ENCODE measurements around the gene MLXIP. TPM values are rescaled to one million over a fixed set of nuclear protein-coding genes. Genes with fewer than 3 reads are reported as not detected.

Gene MLXIP
- total RNA-seq, 1 experiment from 2014 or later: 124 TPM

DNA sequence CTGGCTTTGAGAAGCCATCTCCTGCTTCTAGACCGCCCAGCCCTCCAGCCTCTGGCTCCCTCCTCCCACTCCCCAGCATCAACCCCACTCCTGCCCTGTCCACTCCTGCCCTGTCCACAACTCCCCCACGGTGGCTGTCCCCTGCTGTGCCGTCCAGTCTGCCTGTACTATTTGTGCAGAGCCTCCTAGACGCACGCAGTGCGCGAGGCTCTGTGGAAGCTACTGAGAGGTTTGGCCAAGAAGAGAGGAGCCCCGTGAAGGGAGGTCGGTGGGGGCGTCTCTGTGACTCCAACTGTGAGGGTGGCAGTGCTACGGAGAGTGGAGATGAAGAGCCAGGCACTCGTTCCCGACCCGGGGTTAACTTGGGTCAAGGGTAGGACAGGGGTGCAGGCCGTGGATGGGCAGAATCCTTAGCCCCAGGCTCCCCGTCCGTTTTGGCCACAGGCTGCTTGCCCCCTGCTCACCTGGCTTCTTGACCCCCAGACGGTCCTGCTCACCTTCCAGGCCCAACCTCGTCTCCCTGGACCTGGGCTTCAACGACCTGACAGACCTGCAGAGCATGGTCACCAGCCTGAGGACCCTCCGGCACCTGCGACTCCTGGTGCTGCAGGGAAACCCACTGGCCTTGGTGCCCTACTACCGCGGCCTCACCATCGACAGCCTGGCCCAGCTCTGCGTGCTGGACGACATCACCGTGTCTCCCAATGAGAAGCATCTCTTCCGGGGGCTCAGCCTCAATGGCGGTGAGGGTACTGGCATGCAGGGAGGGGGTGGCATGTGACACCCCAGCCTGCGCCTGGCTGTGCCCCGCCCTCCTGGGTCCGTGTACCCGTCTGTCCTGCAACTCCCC, 111.3 kb downstream of the MLXIP start:
- no peak overlapping the region for H3K4me3 ChIP-seq (ENCODE audit: low read depth in 2 of 2, low read length in 2 of 2)
- no peaks in the 10 kb centered on the region for H3K9me3 ChIP-seq (ENCODE audit: control insufficient read depth, insufficient read depth, low read depth, low read length)
- ATAC-seq (no peak), DNase-seq (ENCODE audit: low read depth, low spot score) (no peak)
- ChIA-PET CTCF (interaction anchor here (0.6 kb wide), 1 partner anchor 37 kb away, joined by 3 read pairs; no protein-coding TSS in a partner anchor), POLR2A (interaction anchor here (0.5 kb wide), 1 partner anchor 101 kb away, joined by 8 read pairs; no protein-coding TSS in a partner anchor)
- no peaks in the 10 kb centered on the region for H3K27me3 ChIP-seq (ENCODE audit: control insufficient read depth, insufficient read depth, low read length)
- no peaks in the 10 kb centered on the region for H3K4me1 ChIP-seq (ENCODE audit: control insufficient read depth, insufficient read depth, low read length)
- no peaks in the 10 kb centered on the region for H3K36me3 ChIP-seq (ENCODE audit: control insufficient read depth, insufficient read depth, low read length)
- in situ Hi-C loops (cut with HindIII; ENCODE audit: low pct_unique_long_range_greater_than_20kb, low sequenced_read_pairs) (no loop called here), intact Hi-C loops (cut with micrococcal nuclease; ENCODE audit: unreplicated experiment) (loop anchor here (2.0 to 10.0 kb wide), 2 partner anchors 59 to 135 kb away; no protein-coding TSS in a partner anchor)
- TF ChIP-seq, protein P1, sequence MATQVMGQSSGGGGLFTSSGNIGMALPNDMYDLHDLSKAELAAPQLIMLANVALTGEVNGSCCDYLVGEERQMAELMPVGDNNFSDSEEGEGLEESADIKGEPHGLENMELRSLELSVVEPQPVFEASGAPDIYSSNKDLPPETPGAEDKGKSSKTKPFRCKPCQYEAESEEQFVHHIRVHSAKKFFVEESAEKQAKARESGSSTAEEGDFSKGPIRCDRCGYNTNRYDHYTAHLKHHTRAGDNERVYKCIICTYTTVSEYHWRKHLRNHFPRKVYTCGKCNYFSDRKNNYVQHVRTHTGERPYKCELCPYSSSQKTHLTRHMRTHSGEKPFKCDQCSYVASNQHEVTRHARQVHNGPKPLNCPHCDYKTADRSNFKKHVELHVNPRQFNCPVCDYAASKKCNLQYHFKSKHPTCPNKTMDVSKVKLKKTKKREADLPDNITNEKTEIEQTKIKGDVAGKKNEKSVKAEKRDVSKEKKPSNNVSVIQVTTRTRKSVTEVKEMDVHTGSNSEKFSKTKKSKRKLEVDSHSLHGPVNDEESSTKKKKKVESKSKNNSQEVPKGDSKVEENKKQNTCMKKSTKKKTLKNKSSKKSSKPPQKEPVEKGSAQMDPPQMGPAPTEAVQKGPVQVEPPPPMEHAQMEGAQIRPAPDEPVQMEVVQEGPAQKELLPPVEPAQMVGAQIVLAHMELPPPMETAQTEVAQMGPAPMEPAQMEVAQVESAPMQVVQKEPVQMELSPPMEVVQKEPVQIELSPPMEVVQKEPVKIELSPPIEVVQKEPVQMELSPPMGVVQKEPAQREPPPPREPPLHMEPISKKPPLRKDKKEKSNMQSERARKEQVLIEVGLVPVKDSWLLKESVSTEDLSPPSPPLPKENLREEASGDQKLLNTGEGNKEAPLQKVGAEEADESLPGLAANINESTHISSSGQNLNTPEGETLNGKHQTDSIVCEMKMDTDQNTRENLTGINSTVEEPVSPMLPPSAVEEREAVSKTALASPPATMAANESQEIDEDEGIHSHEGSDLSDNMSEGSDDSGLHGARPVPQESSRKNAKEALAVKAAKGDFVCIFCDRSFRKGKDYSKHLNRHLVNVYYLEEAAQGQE (IDR thresholded peaks at IDR 0.05; ENCODE audit: insufficient read depth in 1 of 2, low read depth in 2 of 2, low read length in 1 of 2): no peak
- TF ChIP-seq POLR2AphosphoS5 (IDR thresholded peaks at IDR 0.05; ENCODE audit: low read depth, low read length) (no peak), TCF7L2 (IDR thresholded peaks at IDR 0.05; ENCODE audit: low read depth, low read length) (no peak), SIN3A (IDR thresholded peaks at IDR 0.05; ENCODE audit: borderline replicate concordance, insufficient read depth, low read depth, low read length) (no peak)
- TF ChIP-seq, protein P2, sequence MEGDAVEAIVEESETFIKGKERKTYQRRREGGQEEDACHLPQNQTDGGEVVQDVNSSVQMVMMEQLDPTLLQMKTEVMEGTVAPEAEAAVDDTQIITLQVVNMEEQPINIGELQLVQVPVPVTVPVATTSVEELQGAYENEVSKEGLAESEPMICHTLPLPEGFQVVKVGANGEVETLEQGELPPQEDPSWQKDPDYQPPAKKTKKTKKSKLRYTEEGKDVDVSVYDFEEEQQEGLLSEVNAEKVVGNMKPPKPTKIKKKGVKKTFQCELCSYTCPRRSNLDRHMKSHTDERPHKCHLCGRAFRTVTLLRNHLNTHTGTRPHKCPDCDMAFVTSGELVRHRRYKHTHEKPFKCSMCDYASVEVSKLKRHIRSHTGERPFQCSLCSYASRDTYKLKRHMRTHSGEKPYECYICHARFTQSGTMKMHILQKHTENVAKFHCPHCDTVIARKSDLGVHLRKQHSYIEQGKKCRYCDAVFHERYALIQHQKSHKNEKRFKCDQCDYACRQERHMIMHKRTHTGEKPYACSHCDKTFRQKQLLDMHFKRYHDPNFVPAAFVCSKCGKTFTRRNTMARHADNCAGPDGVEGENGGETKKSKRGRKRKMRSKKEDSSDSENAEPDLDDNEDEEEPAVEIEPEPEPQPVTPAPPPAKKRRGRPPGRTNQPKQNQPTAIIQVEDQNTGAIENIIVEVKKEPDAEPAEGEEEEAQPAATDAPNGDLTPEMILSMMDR (IDR thresholded peaks at IDR 0.05): no peak
- H3K27ac ChIP-seq (ENCODE audit: low read length): no peak overlapping the region
- no TSS peak for BruUV-seq (replicated peaks)

DNA sequence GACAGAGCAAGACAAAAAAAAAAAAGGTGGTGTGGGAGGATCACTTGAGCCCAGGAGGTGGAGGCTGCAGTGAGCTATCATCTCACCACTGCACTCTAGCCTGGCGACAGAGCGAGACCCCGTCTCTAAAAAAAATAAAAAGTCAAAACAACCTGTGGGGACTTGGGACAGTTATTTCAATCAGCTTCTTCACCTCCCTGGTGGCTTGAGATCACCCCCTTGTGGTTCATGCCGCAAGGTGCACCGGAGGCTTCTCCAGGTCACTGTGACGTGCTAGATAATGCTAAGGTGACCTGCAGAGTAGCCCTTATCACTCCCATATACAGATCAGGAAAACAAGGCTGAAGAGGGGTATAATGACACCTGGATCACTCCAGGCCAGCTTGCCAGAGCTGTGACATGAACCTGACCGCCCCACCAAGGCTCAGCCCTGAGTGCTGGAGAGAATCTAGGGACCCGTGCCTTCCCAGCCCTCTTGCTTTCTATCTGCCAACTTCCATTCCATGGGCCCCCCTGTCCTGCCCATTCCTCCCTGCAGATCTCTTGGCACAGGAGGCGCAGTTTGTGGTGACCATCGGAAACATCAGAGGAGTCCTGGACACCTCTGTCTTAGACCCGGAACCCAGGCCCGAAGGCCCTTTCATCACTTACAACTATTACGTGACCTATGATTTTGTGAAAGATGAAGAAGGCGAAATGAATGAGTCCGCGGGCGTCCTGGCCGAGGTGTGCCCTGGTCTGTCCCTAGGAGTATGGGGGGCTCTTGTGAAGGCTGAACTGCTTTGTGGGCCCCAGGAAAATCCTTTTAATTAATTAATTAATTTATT, 112.5 kb downstream of the MLXIP start:
- DNase-seq (ENCODE audit: low read depth, low spot score) (peak; percentile 57), ATAC-seq (peak; percentile 92)
- in situ Hi-C loops (cut with HindIII; ENCODE audit: low pct_unique_long_range_greater_than_20kb, low sequenced_read_pairs): no loop called here
- POLR2A ChIA-PET: no interaction called here
- H3K27me3 ChIP-seq (ENCODE audit: control insufficient read depth, insufficient read depth, low read length): no peaks in the 10 kb centered on the region
- no peak overlapping the region for H3K27ac ChIP-seq (ENCODE audit: low read length)
- no peak overlapping the region for H3K4me3 ChIP-seq (ENCODE audit: low read depth in 2 of 2, low read length in 2 of 2)
- TF ChIP-seq TCF7L2 (IDR thresholded peaks at IDR 0.05; ENCODE audit: low read depth, low read length) (no peak), SIN3A (IDR thresholded peaks at IDR 0.05; ENCODE audit: borderline replicate concordance, insufficient read depth, low read depth, low read length) (no peak), POLR2AphosphoS5 (IDR thresholded peaks at IDR 0.05; ENCODE audit: low read depth, low read length) (no peak)
- TF ChIP-seq, protein P2 (IDR thresholded peaks at IDR 0.05): peak; percentile 95
- TF ChIP-seq, protein P1 (IDR thresholded peaks at IDR 0.05; ENCODE audit: insufficient read depth in 1 of 2, low read depth in 2 of 2, low read length in 1 of 2): no peak
- BruUV-seq (replicated peaks): no TSS peak
- no peaks in the 10 kb centered on the region for H3K36me3 ChIP-seq (ENCODE audit: control insufficient read depth, insufficient read depth, low read length)
- no peaks in the 10 kb centered on the region for H3K9me3 ChIP-seq (ENCODE audit: control insufficient read depth, insufficient read depth, low read depth, low read length)
- CTCF ChIA-PET: interaction anchor here (0.6 to 1.0 kb wide), 4 partner anchors 38 to 248 kb away, joined by 3 to 5 read pairs (median 3); no protein-coding TSS in a partner anchor
- intact Hi-C loops (cut with micrococcal nuclease; ENCODE audit: unreplicated experiment): loop anchor here (2.0 kb wide), 1 partner anchor 60 kb away; no protein-coding TSS in a partner anchor
- no peaks in the 10 kb centered on the region for H3K4me1 ChIP-seq (ENCODE audit: control insufficient read depth, insufficient read depth, low read length)

All from Panc1 (cell line).